H1 (cell line): Measurements from ENCODE around the gene GSG1L. TPM values are rescaled to one million over a fixed set of nuclear protein-coding genes. Genes with fewer than 3 reads are reported as not detected.

Source experiments
- CTCF ChIA-PET: fragments of 300-600 bp; sonication (Branson Sonifier 250); formaldehyde crosslinking; loops from one replicate; lab custom pipeline; 2021; ENCODE audit not compliant: partially characterized antibody; lab: Charles Lee
- POLR2A ChIA-PET: fragments of 300-600 bp; sonication (Branson Sonifier 250); formaldehyde crosslinking; loops from one replicate; lab custom pipeline; 2021; ENCODE audit warnings: inconsistent platforms; ENCODE audit not compliant: partially characterized antibody; lab: Charles Lee
- DNase-seq, 2 experiments: peaks; one replicate each; pipeline versions ENCODE4 v3.0.0 to v3.0.0-alpha.2; 2010 to 2022; ENCODE audit warnings: low spot score in 2 of 2, low read depth in 1 of 2, mixed read lengths in 1 of 2
- FAIRE-seq: peaks from 2 replicates; lab custom pipeline; 2011; peaks lifted over from hg19 to GRCh38; lab: Jason Lieb, UNC
- H2AFZ ChIP-seq: 2 replicates; pipeline ENCODE4 v1.8.1; 2012; ENCODE audit warnings: low read length, inconsistent platforms
- H2AK5ac ChIP-seq: 2 replicates; pipeline ENCODE4 v1.6.1; 2013; ENCODE audit warnings: low read depth, low read length
- H2BK120ac ChIP-seq: replicated peaks from 2 replicates; pipeline ENCODE3; 2013; ENCODE audit warnings: low read depth, low read length, inconsistent platforms
- H2BK12ac ChIP-seq: 2 replicates; pipeline ENCODE4 v1.6.1; 2013; ENCODE audit warnings: low read depth, low read length
- H2BK15ac ChIP-seq: 2 replicates; pipeline ENCODE4 v1.6.1; 2013; ENCODE audit warnings: low read length
- H2BK20ac ChIP-seq: 2 replicates; pipeline ENCODE4 v1.6.1; 2013; ENCODE audit warnings: low read length
- H2BK5ac ChIP-seq: 2 replicates; pipeline ENCODE4 v1.6.1; 2013; ENCODE audit warnings: low read depth, low read length
- H3K14ac ChIP-seq: 2 replicates; pipeline ENCODE4 v1.6.1; 2013; ENCODE audit warnings: inconsistent platforms; ENCODE audit not compliant: insufficient read length
- H3K18ac ChIP-seq: 2 replicates; pipeline ENCODE4 v1.6.1; 2013; ENCODE audit warnings: low read length; ENCODE audit errors: extremely low read depth
- H3K23ac ChIP-seq: 2 replicates; pipeline ENCODE4 v1.6.1; 2013; ENCODE audit warnings: inconsistent platforms; ENCODE audit not compliant: insufficient read length
- H3K23me2 ChIP-seq: 2 replicates; pipeline ENCODE4 v1.6.1; 2013; ENCODE audit warnings: low read depth, low read length
- H3K27ac ChIP-seq: 2 replicates; pipeline ENCODE4 v1.6.1; 2011; ENCODE audit warnings: low read depth, low read length, inconsistent platforms
- H3K27me3 ChIP-seq, 4 experiments: replicated peaks in 1 of 4; 1 replicate in 1 of 4; 2 replicates in 3 of 4; pipeline versions ENCODE4 v1.6.1 to v1.8.1; 2011 to 2013; ENCODE audit warnings: low read length in 3 of 4, mild to moderate bottlenecking in 3 of 4, inconsistent platforms in 2 of 4, mixed read lengths in 2 of 4, moderate library complexity in 1 of 4; ENCODE audit not compliant: control insufficient read depth in 3 of 4, insufficient read depth in 3 of 4; ENCODE audit errors: extremely low read depth in 1 of 4
- H3K36me3 ChIP-seq, 4 experiments: 2 replicates each; pipeline versions ENCODE4 v1.6.1 to v1.8.1; 2011 to 2013; ENCODE audit warnings: mild to moderate bottlenecking in 4 of 4, low read length in 3 of 4, moderate library complexity in 2 of 4, control low read depth in 1 of 4, inconsistent platforms in 1 of 4; ENCODE audit not compliant: insufficient read depth in 4 of 4, control insufficient read depth in 2 of 4
- H3K4ac ChIP-seq: replicated peaks from 2 replicates; pipeline ENCODE3; 2013; ENCODE audit warnings: low read length, low read depth, mixed read lengths, inconsistent platforms; ENCODE audit not compliant: insufficient read length
- H3K4me1 ChIP-seq, 4 experiments: replicated peaks in 1 of 4; 1 replicate in 1 of 4; 2 replicates in 3 of 4; pipeline versions ENCODE4 v1.6.1 to v1.8.1; 2011 to 2013; ENCODE audit warnings: low read length in 3 of 4, inconsistent platforms in 2 of 4, mixed read lengths in 1 of 4; ENCODE audit not compliant: insufficient read depth in 4 of 4, control insufficient read depth in 3 of 4
- H3K4me2 ChIP-seq, 2 experiments: 2 replicates each; pipeline versions ENCODE4 v1.6.1 to v1.8.1; 2011 to 2013; ENCODE audit warnings: low read depth in 2 of 2, low read length in 2 of 2, control low read depth in 1 of 2, inconsistent platforms in 1 of 2, mild to moderate bottlenecking in 1 of 2; ENCODE audit not compliant: insufficient read depth in 1 of 2
- H3K4me3 ChIP-seq, 4 experiments: fragments of 200-600, 300-600 bp in 1 of 4; sonication (generic), shearing (Covaris generic), sonication (Bioruptor Twin) in 1 of 4; 2 replicates each; pipeline versions ENCODE4 v1.5.1 to v1.8.1; 2011 to 2016; ENCODE audit warnings: low read length in 4 of 4, low read depth in 3 of 4, control low read depth in 2 of 4, inconsistent platforms in 2 of 4, mild to moderate bottlenecking in 2 of 4, mixed read lengths in 1 of 4, moderate library complexity in 1 of 4; ENCODE audit not compliant: insufficient read depth in 2 of 4; ENCODE audit errors: extremely low read depth in 1 of 4
- H3K56ac ChIP-seq: replicated peaks from 2 replicates; pipeline ENCODE3; 2013; ENCODE audit warnings: low read depth, mild to moderate bottlenecking, mixed read lengths, low read length, inconsistent platforms; ENCODE audit not compliant: insufficient read length
- H3K79me1 ChIP-seq: 2 replicates; pipeline ENCODE4 v1.6.1; 2013; ENCODE audit warnings: low read depth, low read length, control low read depth
- H3K79me2 ChIP-seq, 2 experiments: 2 replicates each; pipeline versions ENCODE4 v1.6.1 to v1.8.1; 2012 to 2013; ENCODE audit warnings: low read length in 2 of 2, mild to moderate bottlenecking in 2 of 2, inconsistent platforms in 1 of 2; ENCODE audit not compliant: insufficient read depth in 2 of 2, control insufficient read depth in 1 of 2
- H3K9ac ChIP-seq, 4 experiments: replicated peaks in 1 of 4; 1 replicate in 1 of 4; 2 replicates in 3 of 4; pipeline versions ENCODE4 v1.6.1 to v1.8.1; 2011 to 2013; ENCODE audit warnings: low read depth in 3 of 4, low read length in 3 of 4, control low read depth in 2 of 4, mild to moderate bottlenecking in 2 of 4, moderate library complexity in 2 of 4, inconsistent platforms in 1 of 4; ENCODE audit errors: extremely low read depth in 1 of 4
- H3K9me3 ChIP-seq, 2 experiments: 2 replicates each; pipeline versions ENCODE4 v1.6.1 to v1.8.1; 2012 to 2013; ENCODE audit warnings: mild to moderate bottlenecking in 2 of 2, moderate library complexity in 2 of 2, control low read depth in 1 of 2, inconsistent platforms in 1 of 2, low read depth in 1 of 2, low read length in 1 of 2, mixed read lengths in 1 of 2; ENCODE audit not compliant: insufficient read depth in 2 of 2
- H4K20me1 ChIP-seq, 2 experiments: replicated peaks in 1 of 2; 2 replicates each; pipeline versions ENCODE3 to v1.8.1; 2011 to 2013; ENCODE audit warnings: inconsistent platforms in 2 of 2, low read length in 2 of 2, mild to moderate bottlenecking in 1 of 2; ENCODE audit not compliant: insufficient read depth in 2 of 2, control insufficient read depth in 1 of 2
- H4K5ac ChIP-seq: 2 replicates; pipeline ENCODE4 v1.6.1; 2013; ENCODE audit warnings: low read length, low read depth, mixed read lengths, inconsistent platforms; ENCODE audit not compliant: insufficient read length
- H4K8ac ChIP-seq: 2 replicates; pipeline ENCODE4 v1.8.0; 2013; ENCODE audit warnings: mild to moderate bottlenecking, moderate library complexity, low read length, inconsistent platforms; ENCODE audit not compliant: insufficient read depth; ENCODE audit errors: extremely low read depth
- H4K91ac ChIP-seq: replicated peaks from 2 replicates; pipeline ENCODE3; 2013; ENCODE audit warnings: low read length, mixed read lengths, inconsistent platforms; ENCODE audit not compliant: insufficient read length
- ATF3 ChIP-seq: IDR thresholded peaks from 2 replicates; pipeline ENCODE4 v1.6.1; 2011; ENCODE audit warnings: low read depth, mild to moderate bottlenecking, low read length; ENCODE audit not compliant: insufficient read depth
- JUND ChIP-seq: IDR thresholded peaks from 2 replicates; pipeline ENCODE4 v1.6.1; 2011; ENCODE audit warnings: mild to moderate bottlenecking, improper control_type of control experiment, low read length
- USF2 ChIP-seq: IDR thresholded peaks from 2 replicates; pipeline ENCODE4 v1.6.1; 2011; ENCODE audit warnings: low read length, improper control_type of control experiment
- WGBS, 2 experiments: shearing (Covaris generic) in 1 of 2; methylation state at CpG; one replicate each; pipeline versions ENCODE4 v1.1.6 to v1.1.7; 2013 to 2015; ENCODE audit warnings: low lambda C conversion rate in 2 of 2, mixed read lengths in 2 of 2, inconsistent platforms in 1 of 2, low coverage in 1 of 2, missing lambda C conversion rate in 1 of 2; ENCODE audit not compliant: insufficient replicate concordance in 2 of 2, insufficient coverage in 1 of 2, insufficient read length in 1 of 2; ENCODE audit errors: extremely low coverage in 1 of 2, missing lambda C conversion rate in 1 of 2; 5-methylcytosine and 5-hydroxymethylcytosine counted together
- polyA plus RNA-seq, 7 experiments: library from polyadenylated mRNA; depleted of rRNA in 3 of 7; stranded (reverse) in 5 of 7; unstranded in 2 of 7; fragments of >200 nt in 5 of 7; fragments of 200-250 nt in 2 of 7; gene quantifications; 1 replicate in 5 of 7; 2 replicates in 1 of 7; 4 replicates in 1 of 7; pipeline versions ENCODE4 v1.2.1 to v1.2.3, GENCODE V29; 2011 to 2013; ENCODE audit warnings: missing spikeins in 2 of 7, mixed read lengths in 2 of 7
- total RNA-seq: library from RNA; stranded (reverse); fragmentation: NEBNext Ultra II Directional; extraction: Animal tissue kit (Norgen Biotek cat#: 25700); gene quantifications from 2 replicates; pipeline ENCODE4 v1.2.1, GENCODE V29; 2021

The GSG1L gene
- total and polyA plus RNA-seq, 2 of the 8 experiments (the other 6 are each of a cell fraction or from before 2014, with no cell fraction given) = 0.71 to 1.1 TPM

GRCh38 chr16:27982184-27982583 lies 81.3 kb downstream of the GSG1L start:
- Histone ChIP-seq H2BK15ac (no peak overlapping the region), H4K91ac (no peak overlapping the region), H3K14ac (no peak overlapping the region), H3K56ac (no peak overlapping the region), H3K79me2 (no peaks in the 10 kb centered on the region), H2BK20ac (no peak overlapping the region), H3K23me2 (no peaks in the 10 kb centered on the region)
- CTCF ChIA-PET = interaction anchor here (0.8 to 2.6 kb wide), 4 partner anchors 10 to 283 kb away, joined by 3 to 16 read pairs (median 8); no protein-coding TSS in a partner anchor
- WGBS, 2 experiments = 93% methylated on average over 5 of the region's 5 CpGs; no CpG with 5 or more reads in 1 of the 2 experiments
- TF ChIP-seq USF2 = peak; percentile 88
- TF ChIP-seq JUND = no peak
- peak; percentile 70; the same call in 1 of the 2 replicates for TF ChIP-seq ATF3
- TF ChIP-seq, all 59 proteins: peak for 2
- Histone ChIP-seq H3K27ac (no peak overlapping the region), H3K4me1 (no peaks in the 10 kb centered on the region), H3K4me2 (no peak overlapping the region), H3K4ac (no peak overlapping the region), H3K36me3 (no peaks in the 10 kb centered on the region), H3K27me3 (no peaks in the 10 kb centered on the region; a peak in 1 of 7 replicates), H2BK120ac (no peak overlapping the region), H3K79me1 (no peaks in the 10 kb centered on the region), H3K9ac (no peak overlapping the region), H2BK5ac (no peak overlapping the region), H3K18ac (no peak overlapping the region), H3K4me3 (no peak overlapping the region), H2BK12ac (no peak overlapping the region), H4K5ac (no peak overlapping the region), H2AK5ac (no peak overlapping the region), H2AFZ (0 out of 2 replicates have a peak overlapping the region, but pooled peaks have one; percentile 73), H3K23ac (no peak overlapping the region), H3K9me3 (no peaks in the 10 kb centered on the region), H4K20me1 (no peaks in the 10 kb centered on the region), H4K8ac (no peak overlapping the region)
- POLR2A ChIA-PET = interaction anchor here (0.6 kb wide), 1 partner anchor 241 kb away, joined by 3 read pairs; no protein-coding TSS in a partner anchor
- no peak for FAIRE-seq
- DNase-seq = no peak
